GM19467 (cell line): ENCODE data around the gene AVPR2.

Experiments
- ATAC-seq: cut with Tn5 transposase; IDR thresholded peaks from one replicate; pipeline ENCODE4 v1.9.1; 2021; ENCODE audit warnings: mild to moderate bottlenecking, moderate library complexity; ENCODE audit not compliant: unreplicated experiment

AVPR2 gene

DNA sequence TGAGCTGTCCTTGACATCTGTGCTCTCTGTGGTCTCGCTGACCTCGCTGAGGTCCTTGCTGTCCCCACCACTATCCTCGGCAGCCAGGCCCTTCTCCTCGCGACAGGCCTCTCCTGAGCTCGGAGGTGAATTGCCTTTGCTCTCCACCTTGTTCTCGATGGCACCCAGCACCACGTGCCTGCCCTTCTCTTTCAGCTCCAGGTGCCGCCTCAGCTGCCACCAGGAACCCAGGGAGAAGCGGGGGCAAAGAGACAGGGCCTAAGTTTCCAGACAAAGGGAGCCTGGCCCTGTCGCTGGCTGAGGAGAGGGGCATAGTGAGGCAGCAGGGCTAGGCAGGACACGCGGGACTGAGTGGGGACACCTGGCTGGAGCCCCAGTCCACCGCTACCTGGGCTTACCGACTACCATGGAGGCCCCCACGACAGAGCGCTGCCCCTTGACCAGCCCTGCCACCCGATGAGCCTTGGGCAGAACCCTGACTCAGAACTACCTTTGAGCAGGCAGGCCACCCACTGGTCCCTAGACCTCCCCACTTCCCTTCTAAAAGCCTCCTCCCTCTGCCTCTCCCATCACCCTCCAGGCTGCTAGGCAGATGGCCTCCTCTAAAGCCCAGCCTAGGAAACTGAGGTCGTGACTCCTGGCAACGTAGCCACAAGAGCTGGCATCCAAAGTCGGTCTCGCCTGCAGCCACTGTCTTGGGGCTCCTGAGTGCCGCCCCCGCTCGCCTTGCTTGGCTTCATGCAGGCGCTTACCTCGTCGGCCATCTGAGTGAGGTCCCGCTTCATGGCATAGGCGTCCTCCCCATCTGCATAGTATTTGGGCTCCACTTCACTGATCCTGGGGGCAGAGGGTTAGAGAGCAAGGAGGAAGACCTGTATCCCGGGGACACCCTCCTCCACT lies 25.8 kb downstream of the AVPR2 start:
- ATAC-seq = no peak

DNA sequence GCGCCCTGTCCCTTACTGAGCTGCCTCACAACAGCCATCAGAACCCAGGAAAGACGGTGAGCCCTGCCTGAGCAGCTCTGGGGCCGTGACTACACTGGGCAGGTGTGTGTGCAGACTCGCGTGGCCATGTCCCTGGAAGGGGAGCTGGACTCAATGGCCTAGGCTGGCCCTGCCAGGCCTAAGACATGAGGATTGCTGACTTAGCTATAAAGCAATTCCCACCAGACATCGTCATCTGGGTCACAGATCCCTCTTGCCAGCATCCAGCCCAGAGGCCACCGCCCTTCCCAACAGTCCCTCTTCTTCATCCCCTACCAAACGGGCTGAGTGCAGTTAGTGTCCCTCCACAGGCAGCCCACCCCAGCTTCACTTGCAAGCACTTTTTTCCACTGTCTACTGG lies 26.7 kb downstream of the AVPR2 start:
- ATAC-seq = no peak

DNA sequence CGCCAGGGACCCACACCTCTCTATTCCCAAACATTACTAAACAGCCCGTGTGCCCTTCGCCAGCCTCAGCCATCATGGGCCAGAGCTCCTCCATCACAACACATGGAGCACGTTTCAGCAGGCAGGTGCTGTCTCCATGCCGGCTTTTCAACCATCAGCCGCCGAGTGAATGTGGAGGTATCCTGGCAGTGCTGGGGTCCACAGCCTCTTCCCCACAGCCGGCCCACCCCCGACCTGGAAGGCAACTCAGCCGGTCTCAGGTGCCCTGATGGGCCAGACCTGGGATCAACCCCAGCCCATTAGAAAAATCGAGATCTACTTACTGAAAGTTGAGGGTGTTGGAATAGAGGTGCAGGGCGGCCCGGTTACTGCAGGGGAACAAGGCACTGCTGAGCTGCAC lies 27.3 kb downstream of the AVPR2 start:
- no peak for ATAC-seq

DNA sequence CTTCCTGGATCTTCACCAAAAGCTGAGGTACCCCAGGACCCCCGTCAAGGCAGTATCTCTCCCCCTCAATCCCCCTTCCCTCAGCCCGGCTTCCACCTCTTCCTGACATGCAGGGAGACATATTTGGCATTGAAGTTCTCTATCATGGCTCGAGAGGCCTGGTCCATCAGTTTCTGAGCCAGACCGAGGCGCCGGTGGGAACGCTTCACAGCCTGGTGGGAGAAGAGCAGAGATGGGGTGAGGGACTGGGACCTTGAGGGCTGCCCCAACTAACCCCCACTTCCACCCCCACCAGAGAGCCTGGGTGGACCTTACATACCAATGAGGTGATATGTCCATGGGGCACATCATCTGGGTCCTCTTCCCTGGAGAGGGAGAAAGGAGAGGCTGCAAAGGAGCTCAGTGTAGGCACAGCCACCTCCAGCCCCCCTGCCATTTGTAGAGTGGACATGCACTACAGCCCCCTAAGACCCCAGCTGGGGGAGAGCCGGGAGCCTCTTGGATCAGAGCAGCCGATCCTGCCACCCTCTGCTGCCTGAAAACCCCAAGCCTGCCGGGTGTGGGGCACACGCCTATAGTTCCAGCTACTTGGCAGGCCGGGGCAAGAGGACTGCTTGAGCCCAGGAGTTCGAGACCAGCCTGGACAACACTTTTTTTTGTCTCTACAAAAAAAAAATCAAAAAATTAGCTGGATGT lies 27.9 kb downstream of the AVPR2 start:
- ATAC-seq = no peak

DNA sequence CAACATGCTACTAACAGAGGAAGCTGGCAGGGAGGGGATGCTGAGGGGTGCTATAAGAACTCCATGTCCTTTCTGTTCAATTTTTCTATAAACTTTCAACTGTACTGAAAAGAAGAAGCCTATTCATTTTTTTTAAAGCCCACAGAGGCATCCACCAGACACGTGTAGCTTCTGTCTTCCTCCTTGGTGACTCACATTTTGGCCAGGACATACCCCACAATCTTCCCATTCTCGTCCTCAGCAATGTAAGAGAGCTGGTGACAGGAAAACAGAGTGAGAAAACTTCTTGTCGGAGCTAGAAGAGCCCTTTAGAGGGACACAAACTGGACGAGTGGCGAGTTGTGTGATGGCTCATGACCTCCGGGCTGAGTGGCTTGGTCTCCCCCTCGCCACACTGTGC lies 29.3 kb downstream of the AVPR2 start:
- ATAC-seq = no peak

DNA sequence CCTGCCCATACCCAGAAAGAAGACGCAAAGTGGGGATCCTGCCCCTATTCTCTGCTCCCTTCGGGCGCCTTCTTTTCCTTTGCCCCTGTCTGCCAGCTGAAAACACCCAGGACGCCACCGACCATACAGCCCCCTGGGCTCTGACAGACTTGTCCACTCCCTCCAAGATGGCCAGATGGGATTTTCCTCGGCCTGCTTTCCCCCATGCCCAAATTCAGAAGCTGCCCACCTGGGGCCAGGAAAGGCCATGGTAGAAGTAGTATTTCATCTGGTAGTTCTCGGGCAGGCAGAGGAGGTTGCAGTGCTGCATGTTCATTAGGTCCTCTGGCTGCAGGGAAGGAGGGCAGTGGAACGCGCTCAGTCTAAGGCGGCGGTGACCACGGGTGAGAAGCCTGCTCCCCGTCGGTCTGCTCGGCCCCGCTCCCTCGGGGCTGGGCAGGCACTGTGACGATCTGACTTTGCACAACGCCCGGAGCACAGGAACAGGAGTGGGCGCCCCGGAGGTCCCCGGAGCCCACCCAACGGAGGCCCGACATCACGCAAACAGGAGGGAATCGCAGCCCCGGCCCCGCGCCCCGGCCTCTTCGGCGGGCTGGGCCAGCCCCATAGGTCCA lies 29.8 kb downstream of the AVPR2 start:
- peak; percentile 16 for ATAC-seq

DNA sequence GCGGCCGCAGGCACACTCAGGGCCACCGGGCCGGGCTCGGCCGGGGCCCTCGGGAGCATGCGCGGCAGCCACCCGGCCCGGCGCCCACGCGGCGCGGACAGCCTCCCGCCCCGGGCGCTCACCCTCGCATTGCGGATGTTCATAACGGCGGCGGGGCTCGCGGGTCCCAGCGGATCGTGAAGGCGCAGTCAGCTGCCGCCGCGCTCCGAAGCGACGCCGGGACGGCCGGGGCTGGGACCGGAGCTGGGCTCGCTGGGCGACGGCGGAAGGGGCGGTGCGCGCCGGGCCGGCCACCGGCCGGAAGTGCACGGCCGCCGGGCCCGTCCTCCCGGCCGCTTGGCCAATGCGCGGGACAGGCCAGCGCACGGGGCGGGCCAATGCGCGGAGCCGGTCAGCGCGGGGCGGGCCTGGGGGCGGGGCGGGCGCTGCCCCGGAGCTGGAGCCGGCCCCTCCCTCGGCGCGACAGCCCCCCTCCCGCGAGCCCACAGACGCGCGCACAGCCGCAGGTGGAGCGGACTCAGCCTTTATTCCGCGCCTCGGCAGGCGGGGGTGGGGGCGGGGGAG lies 30.4 kb downstream of the AVPR2 start, which contains the start of gene NAA10:
NAA10 (minus strand) TSS at position 276 of the 564 bp plus-strand sequence; CDS start at position 143, 133 bp downstream.
- peak; percentile 73 for ATAC-seq

DNA sequence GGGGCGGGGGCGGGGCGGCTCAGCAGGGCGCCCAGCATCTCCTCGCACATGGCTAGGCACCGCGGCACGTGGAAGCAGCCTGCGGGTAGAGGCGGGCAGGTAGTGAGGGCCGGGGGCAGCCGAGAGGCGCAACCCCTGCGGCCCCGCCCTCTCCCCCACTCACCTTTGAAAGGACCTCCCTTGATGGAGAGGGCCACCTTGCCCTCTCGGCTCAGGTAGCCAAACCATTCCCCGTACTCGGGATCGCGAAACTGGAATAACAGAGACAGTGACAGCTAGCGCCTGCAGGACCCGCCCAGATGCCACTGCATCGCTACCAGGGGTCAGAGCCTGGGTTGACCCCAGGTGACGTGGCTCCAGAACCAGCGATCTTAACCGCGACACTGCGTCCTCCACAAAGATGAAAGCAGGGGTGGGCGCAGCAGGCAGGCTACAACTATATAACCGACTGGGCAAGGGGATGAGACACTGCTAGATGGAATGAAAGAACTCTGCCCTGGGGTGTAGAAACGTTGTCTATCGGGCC lies 30.9 kb downstream of the AVPR2 start:
- no peak for ATAC-seq

DNA sequence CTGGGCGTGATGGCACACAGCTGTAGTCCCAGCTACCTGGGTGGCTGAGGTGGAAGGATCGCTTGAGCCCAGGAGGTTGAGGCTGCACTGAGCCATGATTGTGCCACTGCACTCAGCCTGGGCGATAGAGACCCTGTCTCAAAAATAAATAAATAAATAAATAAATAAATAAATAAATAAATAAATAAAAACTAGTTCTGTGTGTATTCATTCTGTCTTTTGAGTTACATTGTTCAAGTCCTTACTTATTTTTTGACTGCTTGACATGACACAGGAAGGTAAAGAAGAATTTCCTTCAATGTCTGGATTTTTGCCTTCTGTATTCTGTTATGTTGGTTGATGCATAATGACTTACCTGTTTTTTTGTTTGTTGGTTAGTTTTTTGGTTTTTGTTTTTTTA lies 32.6 kb downstream of the AVPR2 start:
- no peak for ATAC-seq

DNA sequence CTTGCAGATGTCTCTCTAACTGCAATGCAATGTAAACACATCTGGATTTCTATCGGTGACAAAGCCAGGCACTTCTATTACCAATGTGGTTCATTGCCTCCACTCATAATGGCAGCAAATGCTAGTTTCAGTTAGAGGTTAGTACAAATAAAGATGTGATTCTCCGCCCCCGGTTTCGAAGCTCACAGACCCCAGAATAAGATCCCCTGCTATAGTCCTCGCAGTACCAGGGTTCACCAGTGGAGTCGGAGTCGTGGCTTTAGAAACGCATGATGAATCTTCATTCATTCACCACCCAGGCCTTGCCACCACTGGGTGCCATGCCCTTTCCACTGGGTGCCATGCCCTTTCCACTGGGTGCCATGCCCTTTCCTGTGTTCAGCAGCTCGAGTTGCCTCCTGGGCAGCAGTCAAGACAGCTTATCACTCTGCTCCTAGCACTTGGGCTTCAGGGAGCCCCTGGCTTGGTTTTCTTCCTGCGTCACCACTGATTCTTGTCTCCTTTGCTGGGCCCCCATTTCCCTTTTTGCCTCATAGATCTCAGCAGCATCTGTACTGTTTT lies 33.8 kb downstream of the AVPR2 start:
- no peak for ATAC-seq

DNA sequence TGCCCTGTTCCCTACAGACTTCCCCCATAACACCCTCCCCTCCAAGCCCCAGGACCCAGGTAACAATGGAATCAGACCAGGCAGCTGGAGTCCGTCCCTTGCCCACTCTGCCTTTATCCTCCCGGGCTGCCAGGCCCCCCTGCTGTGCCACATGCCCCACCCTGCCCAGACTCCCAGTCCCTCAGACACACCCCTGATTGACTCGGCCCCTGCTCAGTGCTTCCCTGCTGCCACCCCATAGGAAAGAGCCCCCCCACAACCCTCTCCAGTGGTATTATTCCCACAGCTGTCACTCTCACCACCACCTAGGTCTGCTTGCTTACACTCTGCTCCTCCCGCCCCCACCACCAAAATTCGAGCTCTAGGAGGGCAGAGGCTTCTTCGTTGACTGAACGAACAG lies 35.1 kb downstream of the AVPR2 start:
- no peak for ATAC-seq

DNA sequence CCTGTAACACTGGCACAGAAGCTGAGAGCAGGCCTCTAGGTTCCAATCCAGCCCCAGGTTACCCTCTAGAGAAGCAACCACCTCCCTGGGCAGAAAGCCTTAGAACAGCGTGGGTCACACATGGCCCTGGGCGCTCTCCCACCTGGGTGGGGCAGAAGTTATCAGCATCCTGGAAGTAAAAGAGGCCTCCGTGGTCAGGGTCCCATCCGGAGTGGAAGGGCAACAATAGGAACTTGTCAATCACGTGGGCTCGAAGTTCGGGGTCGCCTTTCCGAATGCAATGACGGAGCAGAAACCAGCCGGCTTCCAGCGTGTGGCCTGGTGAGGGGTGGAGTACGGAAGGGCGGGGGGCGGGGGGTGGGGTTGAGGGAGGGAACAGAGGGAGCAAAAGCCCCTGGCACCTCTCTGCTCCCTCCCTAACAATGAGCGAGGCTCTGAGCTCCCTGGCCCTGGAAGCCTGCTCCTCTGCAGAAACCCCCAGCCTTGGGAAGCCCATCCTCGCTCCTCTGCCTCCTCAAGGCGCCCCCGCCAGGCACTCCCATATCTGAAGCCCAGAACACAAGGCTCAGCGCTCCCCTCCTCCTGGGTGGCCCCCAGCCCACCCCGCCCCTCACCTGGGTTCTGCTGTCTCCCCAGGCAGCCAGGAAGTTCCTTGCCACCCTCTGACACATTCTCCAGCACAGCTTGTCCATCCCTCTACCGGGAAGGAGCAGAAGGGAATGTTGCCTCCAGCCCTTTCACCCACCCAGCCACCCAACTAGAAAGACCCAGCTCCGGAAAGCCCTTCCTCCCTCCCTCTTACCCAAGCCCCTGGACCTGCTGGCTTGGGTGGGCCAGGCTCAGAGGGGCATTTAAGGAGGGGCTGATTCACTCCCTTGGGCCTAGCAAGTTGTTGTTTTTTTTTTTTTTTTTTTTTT lies 37.1 kb downstream of the AVPR2 start:
- ATAC-seq = no peak

DNA sequence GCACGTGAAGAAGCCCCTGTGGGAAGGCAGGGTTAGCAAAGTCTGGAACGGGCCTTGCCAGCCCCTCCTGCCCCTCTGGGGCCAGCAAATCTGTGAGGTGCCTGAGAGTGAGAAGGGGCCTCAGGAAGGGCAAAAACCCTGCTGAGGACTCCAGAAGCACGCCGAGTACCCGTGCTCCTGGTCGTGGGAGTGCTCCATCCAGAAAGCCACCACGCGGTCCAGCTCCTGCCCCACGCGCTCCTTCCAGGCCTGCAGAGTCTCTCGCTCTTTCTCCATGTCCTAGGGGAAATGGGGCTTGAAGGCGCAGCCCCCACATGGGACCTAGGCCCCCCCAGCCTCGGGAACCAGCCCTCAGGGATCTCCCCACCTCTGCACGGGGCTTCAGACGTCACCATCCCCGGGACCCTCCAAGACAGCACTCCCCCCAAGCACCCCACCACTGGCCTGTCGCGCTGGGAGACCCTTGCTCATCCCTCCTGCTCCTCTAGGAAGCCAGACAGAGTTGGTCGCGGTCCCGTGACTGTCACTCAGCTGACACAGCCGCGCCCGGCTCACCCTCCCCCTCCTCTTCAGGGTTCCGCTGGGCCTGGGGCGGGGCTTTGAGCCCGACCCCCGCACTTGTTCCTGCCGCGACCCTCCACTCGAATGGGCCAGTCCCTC lies 39.8 kb downstream of the AVPR2 start, which contains the start of gene RENBP:
RENBP (minus strand) TSS at position 504 of the 660 bp plus-strand sequence; CDS start at position 471, 33 bp downstream.
- no peak for ATAC-seq

DNA sequence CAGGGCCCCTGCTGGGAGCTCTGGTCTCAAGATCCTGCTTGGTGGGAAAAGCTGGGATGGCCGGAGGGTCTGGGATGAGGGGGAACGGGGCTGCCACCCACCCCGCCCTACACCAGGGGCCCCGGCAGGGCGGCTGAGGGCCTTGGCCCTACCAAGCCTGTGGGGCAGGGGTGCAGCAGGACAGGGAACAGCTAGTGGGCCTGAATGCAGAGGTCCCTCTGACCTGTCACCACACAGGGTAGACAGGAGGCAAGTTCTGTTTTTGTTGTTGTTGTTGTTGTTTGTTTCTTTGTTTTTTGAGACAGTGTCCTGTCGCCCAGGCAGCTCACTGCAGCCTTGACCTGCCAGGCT lies 40.3 kb downstream of the AVPR2 start:
- ATAC-seq = no peak

DNA sequence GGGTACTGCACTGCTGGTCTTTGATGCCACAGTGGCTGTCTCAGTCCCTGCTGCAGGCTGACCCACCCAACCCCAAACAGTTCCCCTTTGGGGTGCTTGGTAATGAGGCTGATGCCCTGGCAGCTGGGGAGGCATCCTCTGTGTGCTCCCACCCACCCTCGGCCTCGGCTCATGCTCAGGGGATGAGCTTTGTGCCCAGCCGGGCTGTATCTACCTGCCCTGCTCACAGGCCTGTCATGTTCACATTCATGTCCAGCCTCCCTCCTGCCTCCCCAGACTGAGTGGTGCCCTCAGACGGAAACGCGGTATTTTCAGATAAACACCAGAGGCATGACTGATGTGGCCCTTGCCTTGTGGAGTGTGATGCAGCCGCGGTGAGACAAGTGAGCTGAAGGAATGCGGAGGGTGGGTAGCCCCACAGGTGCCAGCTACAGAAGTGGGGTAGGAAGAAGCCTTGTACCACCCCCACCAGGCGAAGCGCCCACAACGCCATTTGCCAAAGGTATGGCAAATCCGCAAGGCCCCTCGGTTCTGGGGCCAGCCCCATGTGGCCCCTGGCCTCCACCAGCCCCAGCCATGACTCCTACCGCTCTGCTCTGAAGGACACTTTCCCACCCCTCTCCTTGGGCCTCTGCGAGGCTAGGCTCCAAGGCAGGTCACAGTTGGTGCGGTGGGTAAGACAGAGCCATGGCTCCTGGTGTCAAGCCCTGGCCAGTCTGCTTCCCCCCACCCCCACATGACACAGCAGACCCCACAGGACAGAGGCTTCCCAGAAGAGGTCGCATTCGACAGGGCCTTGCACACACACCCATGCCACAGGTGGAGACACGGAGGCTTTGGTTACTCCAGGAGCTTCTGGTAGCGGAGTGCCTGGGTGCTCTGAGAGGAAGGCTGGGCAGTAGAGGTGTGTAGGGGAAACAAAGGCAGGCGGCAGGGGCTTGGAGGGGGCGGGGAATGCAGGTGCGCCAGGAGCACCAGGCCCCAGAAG lies 41.8 kb downstream of the AVPR2 start:
- no peak for ATAC-seq

DNA sequence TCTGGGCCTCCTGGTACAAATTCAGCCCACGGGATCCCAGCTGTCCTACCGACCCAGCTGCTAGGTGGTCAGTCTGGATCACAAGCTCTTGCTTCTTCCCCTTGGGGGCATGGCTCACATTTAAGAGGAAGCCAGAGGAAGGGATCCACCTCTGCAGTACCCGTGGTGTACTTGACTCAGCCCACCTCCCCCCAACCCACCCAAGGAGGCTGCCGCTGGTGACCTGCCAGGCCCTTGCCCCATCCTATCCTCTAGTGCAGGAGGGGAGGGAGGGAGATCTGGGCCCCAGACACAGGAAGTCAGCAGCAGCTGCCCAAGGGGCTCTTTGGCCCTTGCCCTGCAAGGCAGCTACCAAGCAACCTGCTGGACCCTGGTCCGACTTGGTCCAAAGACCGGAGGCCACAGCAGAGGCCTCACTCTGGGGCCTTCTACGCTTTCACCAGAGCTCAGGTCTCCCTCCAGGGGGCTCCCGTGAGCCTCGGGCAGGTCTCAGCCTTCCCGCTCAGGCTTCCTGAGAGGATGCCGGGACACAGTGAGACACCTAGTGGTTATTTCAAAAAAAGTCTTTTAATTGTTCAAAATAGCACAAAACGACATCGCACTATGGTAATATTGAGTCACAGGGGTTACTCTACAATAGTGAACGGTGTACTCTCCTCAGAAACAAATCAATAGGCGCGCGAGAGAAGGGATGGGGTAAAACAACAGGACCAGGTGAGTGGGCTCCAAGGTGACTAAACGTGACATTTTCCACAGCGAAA lies 42.7 kb downstream of the AVPR2 start:
- ATAC-seq = no peak

DNA sequence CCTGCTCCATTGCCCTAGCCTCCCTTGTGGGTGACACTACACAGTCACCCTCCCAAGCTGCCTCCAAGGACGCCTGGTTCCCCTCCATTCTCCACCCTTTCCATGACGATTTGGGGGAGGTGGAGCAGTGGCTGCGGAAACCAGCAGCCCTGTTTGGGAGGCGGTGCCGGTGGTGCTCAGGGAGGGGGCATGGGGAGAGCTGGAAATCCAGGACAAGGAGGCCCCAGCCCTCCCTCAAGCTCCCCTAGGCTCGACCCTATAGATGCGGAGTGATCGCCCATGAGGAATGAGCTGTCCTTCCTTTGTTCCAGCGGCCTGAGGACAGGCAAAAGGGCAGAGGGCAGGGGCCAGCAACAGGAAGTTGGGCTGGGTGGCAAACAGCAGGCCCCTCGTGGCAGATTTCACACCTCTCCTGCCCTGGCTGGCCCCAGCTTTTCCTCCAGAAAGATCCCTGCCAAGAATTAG lies 43.6 kb downstream of the AVPR2 start:
- no peak for ATAC-seq
